HEK293 (cell line): Measurements from ENCODE around the gene CDK6.

Source experiments
- CTCF ChIA-PET: fragments of 350-600 bp; formaldehyde crosslinking; extraction: SDS; loops from one replicate; lab custom pipeline; 2021; ENCODE audit warnings: antibody characterized with exemption; lab: Yijun Ruan, JAX
- POLR2A ChIA-PET: fragments of 300-600 bp; formaldehyde crosslinking; extraction: SDS; loops from one replicate; lab custom pipeline; 2020; ENCODE audit warnings: antibody characterized with exemption, inconsistent platforms; lab: Yijun Ruan, JAX
- H3K27ac ChIP-seq: fragments of 200-500 bp; sonication (Bioruptor generic); 2 replicates; pipeline ENCODE4 v1.5.1; 2014; ENCODE audit warnings: low read depth, low read length, control low read depth, inconsistent platforms; ENCODE audit errors: extremely low read depth
- H3K36me3 ChIP-seq, 2 experiments: fragments of 200-500 bp in 1 of 2; sonication (Bioruptor generic) in 1 of 2; 1 replicate in 1 of 2; 2 replicates in 1 of 2; pipeline ENCODE4 v1.5.1; 2014 to 2017; ENCODE audit warnings: inconsistent platforms in 2 of 2, low read length in 2 of 2; ENCODE audit not compliant: control insufficient read depth in 2 of 2, insufficient read depth in 1 of 2
- H3K4me1 ChIP-seq: fragments of 200-500 bp; sonication (Bioruptor generic); 2 replicates; pipeline ENCODE4 v1.5.1; 2014; ENCODE audit warnings: mild to moderate bottlenecking, low read length, inconsistent platforms; ENCODE audit not compliant: control insufficient read depth, insufficient read depth
- H3K4me3 ChIP-seq: 2 replicates; pipeline ENCODE4 v1.5.1; 2011; ENCODE audit warnings: low read depth, mild to moderate bottlenecking, control low read depth, low read length, moderate library complexity
- H3K9me3 ChIP-seq: fragments of 200-500 bp; sonication (Bioruptor generic); 2 replicates; pipeline ENCODE4 v1.5.1; 2014; ENCODE audit warnings: low read depth, low read length, inconsistent platforms; ENCODE audit not compliant: control insufficient read depth, insufficient read depth
- HOXD13 ChIP-seq: sonication (generic); formaldehyde crosslinking; IDR thresholded peaks from 2 replicates; pipeline ENCODE4 v1.8.0; 2022; ENCODE audit warnings: missing genetic modification reagents, borderline replicate concordance
- PRDM1 ChIP-seq: fragments of 450-650 bp; formaldehyde crosslinking; IDR thresholded peaks from 2 replicates; pipeline ENCODE4; 2016; ENCODE audit warnings: missing biosample characterization, missing genetic modification characterization
- ZFHX2 ChIP-seq: fragments of 450-650 bp; formaldehyde crosslinking; conservative IDR thresholded peaks from 2 replicates; pipeline ENCODE4 v1.5.1; 2016; ENCODE audit warnings: missing biosample characterization, missing genetic modification characterization
- ZNF132 ChIP-seq: fragments of 450-650 bp; formaldehyde crosslinking; IDR thresholded peaks from 2 replicates; pipeline ENCODE4 v1.5.1; 2017; ENCODE audit warnings: missing biosample characterization, missing genetic modification characterization, borderline replicate concordance
- ZNF138 ChIP-seq: fragments of 450-650 bp; formaldehyde crosslinking; IDR thresholded peaks from 2 replicates; pipeline ENCODE4 v1.5.1; 2016; ENCODE audit warnings: missing biosample characterization, missing genetic modification characterization, borderline replicate concordance
- ZNF18 ChIP-seq: fragments of 450-650 bp; formaldehyde crosslinking; IDR thresholded peaks from 2 replicates; pipeline ENCODE4 v1.5.1; 2016; ENCODE audit warnings: missing biosample characterization, missing genetic modification characterization
- ZNF23 ChIP-seq: fragments of 450-650 bp; formaldehyde crosslinking; IDR thresholded peaks from 2 replicates; pipeline ENCODE4 v1.5.1; 2016; ENCODE audit warnings: missing biosample characterization, missing genetic modification characterization, borderline replicate concordance
- ZNF239 ChIP-seq: fragments of 450-650 bp; formaldehyde crosslinking; IDR thresholded peaks from 2 replicates; pipeline ENCODE4 v1.5.1; 2016; ENCODE audit warnings: missing biosample characterization, missing genetic modification characterization
- ZNF266 ChIP-seq: fragments of 450-650 bp; formaldehyde crosslinking; IDR thresholded peaks from 2 replicates; pipeline ENCODE4 v1.5.1; 2016; ENCODE audit warnings: missing biosample characterization, missing genetic modification characterization, low read depth
- ZNF398 ChIP-seq: fragments of 450-650 bp; formaldehyde crosslinking; IDR thresholded peaks from 2 replicates; pipeline ENCODE4 v1.5.1; 2017; ENCODE audit warnings: missing biosample characterization, missing genetic modification characterization
- ZNF404 ChIP-seq: fragments of 450-650 bp; formaldehyde crosslinking; IDR thresholded peaks from 2 replicates; pipeline ENCODE4 v1.5.1; 2017; ENCODE audit warnings: missing biosample characterization, missing genetic modification characterization
- ZNF423 ChIP-seq: fragments of 450-650 bp; formaldehyde crosslinking; IDR thresholded peaks from 2 replicates; pipeline ENCODE4 v1.5.1; 2016; ENCODE audit warnings: missing biosample characterization, missing genetic modification characterization
- ZNF426 ChIP-seq: fragments of 450-650 bp; formaldehyde crosslinking; IDR thresholded peaks from 2 replicates; pipeline ENCODE4 v1.5.1; 2017; ENCODE audit warnings: missing biosample characterization, missing genetic modification characterization, mild to moderate bottlenecking, inconsistent platforms, moderate library complexity
- ZNF449 ChIP-seq: fragments of 450-650 bp; formaldehyde crosslinking; IDR thresholded peaks from 2 replicates; pipeline ENCODE4 v1.5.1; 2017; ENCODE audit warnings: missing biosample characterization, mild to moderate bottlenecking, missing genetic modification characterization, moderate library complexity
- ZNF544 ChIP-seq: fragments of 450-650 bp; formaldehyde crosslinking; IDR thresholded peaks from 2 replicates; pipeline ENCODE4 v1.5.0; 2017; ENCODE audit warnings: missing biosample characterization, missing genetic modification characterization
- ZNF585B ChIP-seq: fragments of 450-650 bp; formaldehyde crosslinking; IDR thresholded peaks from 2 replicates; pipeline ENCODE4 v1.5.1; 2016; ENCODE audit warnings: missing biosample characterization, missing genetic modification characterization
- ZNF596 ChIP-seq: fragments of 450-650 bp; IDR thresholded peaks from 2 replicates; pipeline ENCODE4 v1.5.0; 2018; ENCODE audit warnings: missing biosample characterization, mild to moderate bottlenecking, missing genetic modification characterization, moderate library complexity
- ZNF76 ChIP-seq: fragments of 450-650 bp; formaldehyde crosslinking; IDR thresholded peaks from 2 replicates; pipeline ENCODE4; 2016; ENCODE audit warnings: low read depth, missing biosample characterization, missing genetic modification characterization, borderline replicate concordance

CDK6 gene

GRCh38 chr7:92622685-92623084 lies 213.7 kb downstream of the CDK6 start:
- Histone ChIP-seq H3K36me3 (peaks cover 0 to 5% of the 10 kb centered on the region in 2 experiments; a peak in 1 of 3 replicates), H3K4me1 (no peaks in the 10 kb centered on the region), H3K4me3 (no peak overlapping the region), H3K9me3 (no peaks in the 10 kb centered on the region), H3K27ac (no peak overlapping the region)
- ChIA-PET POLR2A (no interaction called here), CTCF (interaction anchor here (1.7 kb wide), 1 partner anchor 434 kb away, joined by 6 read pairs; no protein-coding TSS in a partner anchor)
- no peak for TF ChIP-seq ZNF239

GRCh38 chr7:92622030-92622429 lies 214.3 kb downstream of the CDK6 start:
- Histone ChIP-seq H3K27ac (no peak overlapping the region), H3K36me3 (peaks cover 0 to 9% of the 10 kb centered on the region in 2 experiments; a peak in 1 of 3 replicates), H3K4me1 (no peaks in the 10 kb centered on the region), H3K9me3 (no peaks in the 10 kb centered on the region), H3K4me3 (no peak overlapping the region)
- TF ChIP-seq ZNF138 (tag by site-specific recombination) (no peak), ZNF76 (tag by site-specific recombination) (no peak), ZNF132 (tag by site-specific recombination) (no peak), ZNF266 (tag by site-specific recombination) (no peak), ZNF423 (tag by site-specific recombination) (no peak), ZNF449 (tag by site-specific recombination) (no peak), ZNF544 (tag by site-specific recombination) (no peak), PRDM1 (tag by site-specific recombination) (no peak)
- CTCF ChIA-PET, result interaction anchor here (0.6 to 3.4 kb wide), 10 partner anchors 11 to 638 kb away, joined by 3 to 35 read pairs (median 5); partner anchors contain the start of gene CDK6
- POLR2A ChIA-PET, result no interaction called here

GRCh38 chr7:92621561-92622023 lies 214.8 kb downstream of the CDK6 start:
- peaks cover 0 to 11% of the 10 kb centered on the region in 2 experiments; a peak in 1 of 3 replicates for H3K36me3 ChIP-seq
- TF ChIP-seq ZNF404 (tag by site-specific recombination) (no peak), ZNF585B (tag by site-specific recombination) (no peak), ZNF138 (tag by site-specific recombination) (no peak), ZNF23 (tag by site-specific recombination) (no peak), ZFHX2 (tag by site-specific recombination) (no peak), ZNF18 (tag by site-specific recombination) (no peak), HOXD13 (CRISPR knock-in tag) (no peak), ZNF398 (tag by site-specific recombination) (no peak), ZNF596 (tag by site-specific recombination) (no peak), ZNF426 (tag by site-specific recombination) (no peak)
- TF ChIP-seq, all 188 proteins: peak for 0
- no peaks in the 10 kb centered on the region for H3K9me3 ChIP-seq
- H3K27ac ChIP-seq, result no peak overlapping the region
- POLR2A ChIA-PET, result no interaction called here
- CTCF ChIA-PET, result interaction anchor here (0.6 to 3.4 kb wide), 18 partner anchors 11 to 638 kb away, joined by 3 to 35 read pairs (median 4); partner anchors contain the start of gene CDK6
- no peaks in the 10 kb centered on the region for H3K4me1 ChIP-seq
- H3K4me3 ChIP-seq, result no peak overlapping the region
